CD14-positive monocyte (primary cell): ENCODE measurements around the gene IL17B. TPM values are rescaled to one million over a fixed set of nuclear protein-coding genes. Genes with fewer than 3 reads are reported as not detected.

Experiments
- DNase-seq, 3 donors: peaks; one replicate each; pipeline ENCODE4 v3.0.0-alpha.2; 2011 to 2022
- H2AFZ ChIP-seq: 2 replicates; pipeline ENCODE4 v1.6.0; 2012; ENCODE audit warnings: mild to moderate bottlenecking, low read depth, low read length, inconsistent platforms; ENCODE audit not compliant: insufficient read depth, poor library complexity, severe bottlenecking
- H3K27ac ChIP-seq, 2 donors: 1 replicate in 1 of 2; 2 replicates in 1 of 2; pipeline ENCODE4 v1.5.1; 2012 to 2013; ENCODE audit warnings: low read length in 2 of 2, control low read depth in 1 of 2, inconsistent platforms in 1 of 2, low read depth in 1 of 2, mild to moderate bottlenecking in 1 of 2
- H3K27me3 ChIP-seq, 2 donors: one replicate each; pipeline versions ENCODE4 v1.6.0 to v1.6.1; 2011 to 2013; ENCODE audit warnings: low read length in 2 of 2; ENCODE audit not compliant: control insufficient read depth in 2 of 2, insufficient read depth in 2 of 2
- H3K36me3 ChIP-seq, 2 donors: replicated peaks in 1 of 2; 1 replicate in 1 of 2; 2 replicates in 1 of 2; pipeline versions ENCODE4 v1.5.1 to v1.6.1; 2012 to 2013; ENCODE audit warnings: low read length in 2 of 2, control low read depth in 1 of 2, inconsistent platforms in 1 of 2, mild to moderate bottlenecking in 1 of 2; ENCODE audit not compliant: insufficient read depth in 2 of 2, control insufficient read depth in 1 of 2
- H3K4me1 ChIP-seq, 2 donors: 1 replicate in 1 of 2; 2 replicates in 1 of 2; pipeline versions ENCODE4 v1.5.1 to v1.6.1; 2012 to 2013; ENCODE audit warnings: low read length in 2 of 2, control low read depth in 1 of 2, inconsistent platforms in 1 of 2, mild to moderate bottlenecking in 1 of 2, moderate library complexity in 1 of 2; ENCODE audit not compliant: insufficient read depth in 2 of 2, control insufficient read depth in 1 of 2
- H3K4me2 ChIP-seq: replicated peaks from 2 replicates; pipeline ENCODE3; 2012; ENCODE audit warnings: low read length, moderate library complexity, mild to moderate bottlenecking; ENCODE audit not compliant: poor library complexity, severe bottlenecking; ENCODE audit errors: extremely low read depth
- H3K4me3 ChIP-seq, 3 experiments: fragments of 200-600 bp in 1 of 3; sonication (generic) in 1 of 3; replicated peaks in 1 of 3; 1 replicate in 2 of 3; 2 replicates in 1 of 3; pipeline ENCODE4 v1.5.1; 2011 to 2013; ENCODE audit warnings: low read length in 3 of 3, mild to moderate bottlenecking in 3 of 3, control low read depth in 2 of 3, low read depth in 2 of 3, inconsistent platforms in 1 of 3, moderate library complexity in 1 of 3
- H3K79me2 ChIP-seq: 2 replicates; pipeline ENCODE4 v1.6.0; 2012; ENCODE audit warnings: mild to moderate bottlenecking, control low read depth, inconsistent platforms, low read length, moderate library complexity; ENCODE audit not compliant: insufficient read depth
- H3K9ac ChIP-seq: 2 replicates; pipeline ENCODE4 v1.6.0; 2017; ENCODE audit warnings: low read length, mild to moderate bottlenecking; ENCODE audit not compliant: insufficient read depth, poor library complexity, severe bottlenecking
- H3K9me3 ChIP-seq, 2 donors: replicated peaks in 1 of 2; 1 replicate in 1 of 2; 2 replicates in 1 of 2; pipeline versions ENCODE4 v1.5.1 to v1.6.1; 2012 to 2013; ENCODE audit warnings: low read length in 2 of 2, control low read depth in 1 of 2; ENCODE audit not compliant: control insufficient read depth in 1 of 2, insufficient read depth in 1 of 2
- H4K20me1 ChIP-seq: 2 replicates; pipeline ENCODE4 v1.6.0; 2012; ENCODE audit warnings: mild to moderate bottlenecking, low read length, control low read depth, moderate library complexity; ENCODE audit not compliant: insufficient read depth
- H3K27ac Mint-ChIP-seq, 7 donors: one replicate each; pipeline ENCODE4 v1.8.0; 2020; ENCODE audit warnings: mild to moderate bottlenecking in 7 of 7, mixed read lengths in 7 of 7, moderate library complexity in 6 of 7, inconsistent platforms in 2 of 7
- H3K27me3 Mint-ChIP-seq, 3 donors: one replicate each; pipeline ENCODE4 v1.8.0; 2021 to 2022; ENCODE audit warnings: low read depth in 3 of 3, mild to moderate bottlenecking in 3 of 3, mixed read lengths in 3 of 3, moderate library complexity in 3 of 3, inconsistent platforms in 1 of 3
- H3K36me3 Mint-ChIP-seq, 2 donors: one replicate each; pipeline ENCODE4 v1.8.0; 2020; ENCODE audit warnings: mixed read lengths in 2 of 2, inconsistent platforms in 1 of 2, mild to moderate bottlenecking in 1 of 2
- H3K4me1 Mint-ChIP-seq: one replicate; pipeline ENCODE4 v1.8.0; 2020; ENCODE audit warnings: mild to moderate bottlenecking, mixed read lengths
- H3K4me3 Mint-ChIP-seq, 2 donors: one replicate each; pipeline ENCODE4 v1.8.0; 2020; ENCODE audit warnings: mild to moderate bottlenecking in 2 of 2, mixed read lengths in 2 of 2, moderate library complexity in 1 of 2
- H3K9me3 Mint-ChIP-seq, 7 donors: one replicate each; pipeline ENCODE4 v1.8.0; 2020 to 2022; ENCODE audit warnings: mixed read lengths in 7 of 7, mild to moderate bottlenecking in 6 of 7, moderate library complexity in 6 of 7, inconsistent platforms in 2 of 7
- CTCF ChIP-seq: fragments of 200-600 bp; IDR thresholded peaks from one replicate; pipeline ENCODE4 v1.8.0; 2022; ENCODE audit warnings: antibody characterized with exemption, mild to moderate bottlenecking
- WGBS: methylation state at CpG from one replicate; pipeline ENCODE4 v1.1.5; 2013; ENCODE audit warnings: missing lambda C conversion rate; ENCODE audit not compliant: insufficient coverage; 5-methylcytosine and 5-hydroxymethylcytosine counted together
- intact Hi-C, 2 donors: fragments of 100-400 bp; cut with micrococcal nuclease; formaldehyde crosslinking; loops; one replicate each; pipeline versions ENCODE4 v1.15.0 to v1.15.1; 2023
- polyA plus RNA-seq, 3 donors: library from polyadenylated mRNA; depleted of rRNA in 1 of 3; unstranded in 2 of 3; stranded (reverse) in 1 of 3; fragments of 300-500 nt in 2 of 3; fragments of >200 nt in 1 of 3; fragmentation: Illumina TruSeq in 2 of 3; gene quantifications; 1 replicate in 2 of 3; 2 replicates in 1 of 3; pipeline ENCODE4 v1.2.3, GENCODE V29; 2012 to 2021

Gene IL17B
- polyA plus RNA-seq, 3 donors = not detected

- Histone ChIP-seq H3K9ac (no peak overlapping the region), H3K4me1 (no peaks in the 10 kb centered on the region), H3K4me2 (no peak overlapping the region), H3K4me3 (no peak overlapping the region), H3K27me3 (no peaks in the 10 kb centered on the region), H3K79me2 (no peaks in the 10 kb centered on the region), H3K9me3 (no peaks in the 10 kb centered on the region), H2AFZ (no peak overlapping the region), H4K20me1 (no peaks in the 10 kb centered on the region), H3K27ac (no peak overlapping the region), H3K36me3 (no peaks in the 10 kb centered on the region)
- H3K9me3 Mint-ChIP-seq = no peaks in the 10 kb centered on the region
- 98% methylated on average over 7 of the region's 7 CpGs for WGBS
- H3K4me1 Mint-ChIP-seq = peaks cover 2% of the 10 kb centered on the region
- no peak for DNase-seq
- intact Hi-C loops = no loop called here
- peaks cover 0 to 5% (median 1%) of the 10 kb centered on the region in 3 donors for H3K27me3 Mint-ChIP-seq
- no peak for TF ChIP-seq CTCF
- no peak overlapping the region for H3K4me3 Mint-ChIP-seq
- no peaks in the 10 kb centered on the region for H3K36me3 Mint-ChIP-seq
- no peak overlapping the region for H3K27ac Mint-ChIP-seq
These were observed 2.2 kb downstream of the IL17B start for GRCh38 chr5:149376711-149377447.

GRCh38 chr5:149376104-149376503 lies 3.0 kb downstream of the IL17B start:
- no peak overlapping the region for H3K27ac Mint-ChIP-seq
- no peak for DNase-seq
- Histone ChIP-seq H4K20me1 (no peaks in the 10 kb centered on the region), H3K9me3 (no peaks in the 10 kb centered on the region), H3K79me2 (no peaks in the 10 kb centered on the region), H3K27me3 (no peaks in the 10 kb centered on the region), H3K36me3 (no peaks in the 10 kb centered on the region), H2AFZ (no peak overlapping the region), H3K4me3 (no peak overlapping the region), H3K4me1 (no peaks in the 10 kb centered on the region), H3K4me2 (no peak overlapping the region), H3K9ac (no peak overlapping the region), H3K27ac (no peak overlapping the region)
- intact Hi-C loops = no loop called here
- TF ChIP-seq CTCF = no peak
- no peaks in the 10 kb centered on the region for H3K4me1 Mint-ChIP-seq
- H3K4me3 Mint-ChIP-seq = no peak overlapping the region
- no peaks in the 10 kb centered on the region for H3K36me3 Mint-ChIP-seq
- 98% methylated on average over 10 of the region's 12 CpGs for WGBS
- peaks cover 0 to 5% (median 1%) of the 10 kb centered on the region in 3 donors for H3K27me3 Mint-ChIP-seq
- H3K9me3 Mint-ChIP-seq = no peaks in the 10 kb centered on the region
